GM19438 (cell line): ENCODE results near the gene ATP4B.
"Not testable (repeated sequence)": the region's sequence is repeated elsewhere in the genome, so short reads cannot be mapped to it uniquely, and the experiment has no call there.

Source experiments
- ATAC-seq: cut with Tn5 transposase; IDR thresholded peaks from one replicate; pipeline ENCODE4 v1.9.1; 2021; ENCODE audit warnings: low read depth; ENCODE audit not compliant: unreplicated experiment

ATP4B gene

GRCh38 chr13:113627136-113627535 lies 30.9 kb downstream of the ATP4B start:
- no peak for ATAC-seq

GRCh38 chr13:113625965-113626721 lies 31.9 kb downstream of the ATP4B start:
- ATAC-seq, result no peak

GRCh38 chr13:113624640-113625304 lies 33.2 kb downstream of the ATP4B start:
- ATAC-seq, result not testable (repeated sequence)

- no peak for ATAC-seq
These were observed 33.8 kb downstream of the ATP4B start for GRCh38 chr13:113624235-113624587.

GRCh38 chr13:113623491-113624234 lies 34.3 kb downstream of the ATP4B start:
- ATAC-seq, result no peak

GRCh38 chr13:113622791-113623490 lies 35.1 kb downstream of the ATP4B start:
- no peak for ATAC-seq

GRCh38 chr13:113621986-113622550 lies 35.9 kb downstream of the ATP4B start:
- not testable (repeated sequence) for ATAC-seq

GRCh38 chr13:113621498-113621897 lies 36.5 kb downstream of the ATP4B start:
- ATAC-seq, result not testable (repeated sequence)

- ATAC-seq, result no peak
These were observed 37.0 kb downstream of the ATP4B start for GRCh38 chr13:113621046-113621445.

- no peak for ATAC-seq
These were observed 37.8 kb downstream of the ATP4B start for GRCh38 chr13:113620036-113620796.

- no peak for ATAC-seq
These were observed 39.5 kb downstream of the ATP4B start for GRCh38 chr13:113618455-113618854.

- no peak for ATAC-seq
These were observed 40.0 kb downstream of the ATP4B start for GRCh38 chr13:113617961-113618360.

- ATAC-seq, result no peak
These were observed 40.8 kb downstream of the ATP4B start for GRCh38 chr13:113616991-113617749.

- ATAC-seq, result no peak
These were observed 41.6 kb downstream of the ATP4B start for GRCh38 chr13:113616281-113616906.

GRCh38 chr13:113613789-113614379 lies 44.1 kb downstream of the ATP4B start:
- no peak for ATAC-seq

- no peak for ATAC-seq
These were observed 45.4 kb downstream of the ATP4B start for GRCh38 chr13:113612607-113613006.

- ATAC-seq, result no peak
These were observed 46.0 kb downstream of the ATP4B start for GRCh38 chr13:113611996-113612395.

- ATAC-seq, result no peak
These were observed 47.7 kb downstream of the ATP4B start for GRCh38 chr13:113610266-113610665.
